GM23248 (cell line): ENCODE measurements around the gene TNFSF13B. TPM values are rescaled to one million over a fixed set of nuclear protein-coding genes. Genes with fewer than 3 reads are reported as not detected.

Experiments
- DNase-seq: peaks from one replicate; pipeline ENCODE4 v3.0.0-alpha.2; 2015
- H2AFZ ChIP-seq: fragments of 200-600 bp; sonication (generic); 2 replicates; pipeline ENCODE4 v1.6.1; 2016; ENCODE audit warnings: antibody characterized with exemption
- H3F3A ChIP-seq: fragments of 200-600 bp; sonication (generic); 2 replicates; pipeline ENCODE4 v1.6.1; 2016; ENCODE audit warnings: mild to moderate bottlenecking, antibody characterized with exemption, mixed run types; ENCODE audit not compliant: insufficient read depth
- H3K27ac ChIP-seq: fragments of 200-600 bp; sonication (generic); 2 replicates; pipeline ENCODE4 v1.5.1; 2016; ENCODE audit warnings: mild to moderate bottlenecking
- H3K27me3 ChIP-seq: fragments of 200-600 bp; sonication (generic); replicated peaks from 2 replicates; pipeline ENCODE4 v1.6.1; 2016; ENCODE audit warnings: mild to moderate bottlenecking; ENCODE audit not compliant: insufficient read depth
- H3K36me3 ChIP-seq: fragments of 200-600 bp; sonication (generic); 2 replicates; pipeline ENCODE4 v1.6.1; 2016; ENCODE audit warnings: low read depth, mild to moderate bottlenecking
- H3K4me1 ChIP-seq: fragments of 200-600 bp; sonication (generic); 2 replicates; pipeline ENCODE4 v1.6.1; 2016; ENCODE audit warnings: mild to moderate bottlenecking; ENCODE audit not compliant: insufficient read depth
- H3K4me2 ChIP-seq: fragments of 200-600 bp; sonication (generic); one replicate; pipeline ENCODE4 v1.6.1; 2016; ENCODE audit warnings: mild to moderate bottlenecking; ENCODE audit not compliant: unreplicated experiment
- H3K4me3 ChIP-seq: fragments of 200-600 bp; sonication (generic); 2 replicates; pipeline ENCODE4 v1.5.1; 2016; ENCODE audit warnings: mild to moderate bottlenecking
- H3K79me2 ChIP-seq: fragments of 200-600 bp; sonication (generic); 2 replicates; pipeline ENCODE4 v1.6.1; 2016; ENCODE audit warnings: mild to moderate bottlenecking; ENCODE audit not compliant: insufficient read depth
- H3K9ac ChIP-seq: fragments of 200-600 bp; sonication (generic); 2 replicates; pipeline ENCODE4 v1.6.1; 2016; ENCODE audit warnings: mild to moderate bottlenecking
- H3K9me2 ChIP-seq: fragments of 200-600 bp; sonication (generic); 2 replicates; pipeline ENCODE4 v1.6.1; 2016; ENCODE audit warnings: mixed run types, mild to moderate bottlenecking, moderate library complexity; ENCODE audit not compliant: insufficient read depth
- H3K9me3 ChIP-seq: fragments of 200-600 bp; sonication (generic); one replicate; pipeline ENCODE4 v1.6.1; 2017; ENCODE audit warnings: low read depth
- H4K20me1 ChIP-seq: fragments of 200-600 bp; sonication (generic); 2 replicates; pipeline ENCODE4 v1.6.0; 2016; ENCODE audit not compliant: insufficient read depth
- EZH2 ChIP-seq: fragments of 200-600 bp; sonication (generic); IDR thresholded peaks from 2 replicates; pipeline ENCODE4 v1.6.1; 2018; ENCODE audit warnings: antibody characterized with exemption, mild to moderate bottlenecking; ENCODE audit not compliant: insufficient read depth, poor library complexity, severe bottlenecking
- EZH2phosphoT487 ChIP-seq: fragments of 200-600 bp; sonication (generic); IDR thresholded peaks from 2 replicates; pipeline ENCODE4 v1.6.1; 2018; ENCODE audit warnings: antibody characterized with exemption, moderate library complexity, mild to moderate bottlenecking, low read depth; ENCODE audit not compliant: insufficient read depth
- WGBS, 2 experiments: methylation state at CpG; one replicate each; pipeline ENCODE4 v1.1.6; 2015 to 2017; ENCODE audit warnings: low lambda C conversion rate in 2 of 2, low coverage in 1 of 2; ENCODE audit errors: missing lambda C conversion rate in 2 of 2; 5-methylcytosine and 5-hydroxymethylcytosine counted together
- in situ Hi-C: fragments of 300-500 bp; cut with MboI; formaldehyde crosslinking; loops from 2 replicates; pipeline ENCODE4 v1.15.0; 2020
- polyA plus RNA-seq: library from polyadenylated mRNA; unstranded; fragments of >200 nt; fragmentation: Nextera tagmentation; extraction: Ambion mirVana; gene quantifications from 2 replicates; pipeline ENCODE4 v1.2.1, GENCODE V29; 2016
- total RNA-seq: library from RNA; depleted of rRNA; stranded (reverse); fragments of >200 nt; shearing (Covaris generic); gene quantifications from 2 replicates; pipeline ENCODE4 v1.2.3, GENCODE V29; 2014

TNFSF13B gene
- total and polyA plus RNA-seq, 2 experiments from 2014 or later, result 0.40 to 2.5 TPM

- no peaks in the 10 kb centered on the region for H3K79me2 ChIP-seq
- H3K4me1 ChIP-seq, result no peaks in the 10 kb centered on the region
- H3K4me2 ChIP-seq, result no peak overlapping the region
- DNase-seq, result no peak
- no peak overlapping the region for H3K9ac ChIP-seq
- H3F3A ChIP-seq, result no peaks in the 10 kb centered on the region
- no peaks in the 10 kb centered on the region for H4K20me1 ChIP-seq
- H3K9me2 ChIP-seq, result no peaks in the 10 kb centered on the region
- H2AFZ ChIP-seq, result no peak overlapping the region
- no peak overlapping the region for H3K27ac ChIP-seq
- no peaks in the 10 kb centered on the region for H3K27me3 ChIP-seq
- TF ChIP-seq EZH2phosphoT487 (no peak), EZH2 (no peak)
- no peak overlapping the region for H3K4me3 ChIP-seq
- 50 to 53% methylated on average over 5 of the region's 5 CpGs for WGBS, 2 experiments
- H3K9me3 ChIP-seq, result no peaks in the 10 kb centered on the region
- in situ Hi-C loops, result no loop called here
- H3K36me3 ChIP-seq, result no peaks in the 10 kb centered on the region
Observed at GRCh38 chr13:108315273-108315672, 45.8 kb downstream of the TNFSF13B start.

- WGBS, 2 experiments, result 48 to 56% methylated on average over 3 of the region's 3 CpGs
- Histone ChIP-seq H3K9ac (no peak overlapping the region), H3K9me3 (no peaks in the 10 kb centered on the region), H2AFZ (no peak overlapping the region), H3K36me3 (no peaks in the 10 kb centered on the region), H3K4me3 (no peak overlapping the region), H3F3A (no peaks in the 10 kb centered on the region), H3K27ac (no peak overlapping the region), H4K20me1 (no peaks in the 10 kb centered on the region), H3K9me2 (no peaks in the 10 kb centered on the region), H3K4me2 (no peak overlapping the region), H3K4me1 (no peaks in the 10 kb centered on the region), H3K27me3 (no peaks in the 10 kb centered on the region), H3K79me2 (no peaks in the 10 kb centered on the region)
- no peak for TF ChIP-seq EZH2
- no peak for TF ChIP-seq EZH2phosphoT487
- in situ Hi-C loops, result no loop called here
- DNase-seq, result no peak
Observed at GRCh38 chr13:108315991-108316390, 46.5 kb downstream of the TNFSF13B start.

- Histone ChIP-seq H3K9ac (no peak overlapping the region), H3K9me3 (no peaks in the 10 kb centered on the region), H3K27ac (no peak overlapping the region), H3K27me3 (no peaks in the 10 kb centered on the region), H3K79me2 (no peaks in the 10 kb centered on the region), H3K9me2 (no peaks in the 10 kb centered on the region), H3F3A (no peaks in the 10 kb centered on the region), H3K4me3 (no peak overlapping the region), H4K20me1 (no peaks in the 10 kb centered on the region), H3K4me1 (no peaks in the 10 kb centered on the region), H3K4me2 (no peak overlapping the region), H3K36me3 (no peaks in the 10 kb centered on the region), H2AFZ (no peak overlapping the region)
- in situ Hi-C loops, result no loop called here
- TF ChIP-seq EZH2, result no peak
- TF ChIP-seq EZH2phosphoT487, result no peak
- WGBS, 2 experiments, result 26 to 29% methylated on average over 4 of the region's 4 CpGs
- no peak for DNase-seq
Observed at GRCh38 chr13:108316413-108316812, 46.9 kb downstream of the TNFSF13B start.

- in situ Hi-C loops, result loop anchor here (10.0 kb wide), 1 partner anchor 582 kb away; no protein-coding TSS in a partner anchor
- TF ChIP-seq EZH2 (no peak), EZH2phosphoT487 (no peak)
- no peak overlapping the region for H3K4me2 ChIP-seq
- no peaks in the 10 kb centered on the region for H3F3A ChIP-seq
- peaks cover 23% of the 10 kb centered on the region for H3K27me3 ChIP-seq
- no peak overlapping the region for H3K9ac ChIP-seq
- H3K4me3 ChIP-seq, result no peak overlapping the region
- H3K9me3 ChIP-seq, result no peaks in the 10 kb centered on the region
- 1 to 3% methylated on average over 2 of the region's 2 CpGs for WGBS, 2 experiments
- no peak overlapping the region for H2AFZ ChIP-seq
- H3K79me2 ChIP-seq, result no peaks in the 10 kb centered on the region
- no peaks in the 10 kb centered on the region for H3K36me3 ChIP-seq
- H3K9me2 ChIP-seq, result no peaks in the 10 kb centered on the region
- peak; percentile 70 for DNase-seq
- no peak overlapping the region for H3K27ac ChIP-seq
- no peaks in the 10 kb centered on the region for H4K20me1 ChIP-seq
- no peaks in the 10 kb centered on the region for H3K4me1 ChIP-seq
Observed at GRCh38 chr13:108322206-108322824, 52.8 kb downstream of the TNFSF13B start.
